Left lobe of liver (tissue), 2 donors: ENCODE data around the gene GOLIM4. TPM values are rescaled to one million over a fixed set of nuclear protein-coding genes. Genes with fewer than 3 reads are reported as not detected.
"Not testable (repeated sequence)": the region's sequence is repeated elsewhere in the genome, so short reads cannot be mapped to it uniquely, and the experiment has no call there.

Experiments used
- ATAC-seq: fragments of 200-7000 bp; cut with Tn5 transposase; one replicate; pipeline ENCODE4 v1.9.1; 2020; ENCODE audit warnings: mild to moderate bottlenecking, moderate library complexity
- DNase-seq: peaks from one replicate; pipeline ENCODE4 v3.0.0-alpha.2; 2020; ENCODE audit warnings: low spot score
- total RNA-seq: library from RNA; stranded (reverse); gene quantifications from one replicate; pipeline ENCODE4 v1.2.1, GENCODE V29; 2021
- donor health status: DM: no; HTN: no; CAD: no; lungs with moderate emphysema.
- donor health status: DM: no; HTN: yes; CAD: no.

GOLIM4 gene
- total RNA-seq, 1 donor from 2014 or later: 39.2 TPM

GRCh38 chr3:168051531-168052471 is 43.9 kb downstream of the GOLIM4 start:
- ATAC-seq (no peak), DNase-seq (no peak)

GRCh38 chr3:168051070-168051469 is 44.7 kb downstream of the GOLIM4 start:
- no peak for ATAC-seq
- no peak for DNase-seq

GRCh38 chr3:168049367-168049974 is 46.3 kb downstream of the GOLIM4 start:
- ATAC-seq (peak; percentile 73), DNase-seq (no peak)

GRCh38 chr3:168048414-168049330 is 47.1 kb downstream of the GOLIM4 start:
- DNase-seq (no peak), ATAC-seq (peak; percentile 35)

GRCh38 chr3:168047936-168048335 is 47.8 kb downstream of the GOLIM4 start:
- DNase-seq: no peak

GRCh38 chr3:168047190-168047795 is 48.4 kb downstream of the GOLIM4 start:
- ATAC-seq (peak; percentile 93), DNase-seq (no peak)

More at GRCh38 chr3:168047936-168048335, 47.8 kb downstream of the GOLIM4 start:
- no peak for ATAC-seq

- ATAC-seq (no peak), DNase-seq (no peak)
Measured at GRCh38 chr3:168044049-168044448, 51.7 kb downstream of the GOLIM4 start.

- ATAC-seq (peak; percentile 69), DNase-seq (no peak)
Measured at GRCh38 chr3:168040607-168041208, 55.0 kb downstream of the GOLIM4 start.

GRCh38 chr3:168037020-168037419 is 58.7 kb downstream of the GOLIM4 start:
- DNase-seq (no peak), ATAC-seq (no peak)

- ATAC-seq (peak; percentile 51), DNase-seq (no peak)
Measured at GRCh38 chr3:168036619-168037018, 59.1 kb downstream of the GOLIM4 start.

- ATAC-seq: peak; percentile 43
- DNase-seq: no peak
Measured at GRCh38 chr3:168034152-168034928, 61.4 kb downstream of the GOLIM4 start.

GRCh38 chr3:168030577-168030976 is 65.1 kb downstream of the GOLIM4 start:
- no peak for ATAC-seq

GRCh38 chr3:168029705-168030104 is 66.0 kb downstream of the GOLIM4 start:
- no peak for ATAC-seq
- DNase-seq: no peak

More at GRCh38 chr3:168030577-168030976, 65.1 kb downstream of the GOLIM4 start:
- DNase-seq: no peak

- no peak for DNase-seq
- no peak for ATAC-seq
Measured at GRCh38 chr3:168028086-168028485, 67.6 kb downstream of the GOLIM4 start.

GRCh38 chr3:168026764-168027163 is 69.0 kb downstream of the GOLIM4 start:
- DNase-seq: no peak
- ATAC-seq: no peak

GRCh38 chr3:168025076-168025475 is 70.6 kb downstream of the GOLIM4 start:
- no peak for ATAC-seq
- DNase-seq: no peak

- ATAC-seq: no peak
- DNase-seq: no peak
Measured at GRCh38 chr3:168024537-168024941, 71.2 kb downstream of the GOLIM4 start.

- no peak for ATAC-seq
Measured at GRCh38 chr3:168021737-168022450, 73.8 kb downstream of the GOLIM4 start.

GRCh38 chr3:168011280-168011679 is 84.4 kb downstream of the GOLIM4 start:
- not testable (repeated sequence) for DNase-seq, ATAC-seq

More at GRCh38 chr3:168021737-168022450, 73.8 kb downstream of the GOLIM4 start:
- DNase-seq: no peak
